Karpas-422 (cell line): Measurements from ENCODE around the gene BATF2. TPM values are rescaled to one million over a fixed set of nuclear protein-coding genes. Genes with fewer than 3 reads are reported as not detected.

ENCODE experiments used
- DNase-seq: peaks from one replicate; pipeline ENCODE4 v3.0.0-alpha.2; 2015
- H2AFZ ChIP-seq: fragments of 200-600 bp; sonication (generic); 2 replicates; pipeline ENCODE4 v1.6.1; 2014; ENCODE audit warnings: antibody characterized with exemption, low read length, mixed read lengths
- H3K27ac ChIP-seq: fragments of 200-600 bp; sonication (generic); 2 replicates; pipeline ENCODE4 v1.5.1; 2014; ENCODE audit warnings: mild to moderate bottlenecking, low read length, moderate library complexity
- H3K27me3 ChIP-seq: fragments of 200-600 bp; sonication (generic); 2 replicates; pipeline ENCODE4 v1.6.1; 2014; ENCODE audit warnings: low read length, mixed read lengths
- H3K36me3 ChIP-seq: fragments of 200-600 bp; sonication (generic); 2 replicates; pipeline ENCODE4 v1.6.1; 2014; ENCODE audit warnings: low read length, mixed read lengths; ENCODE audit not compliant: insufficient read depth
- H3K4me1 ChIP-seq: fragments of 200-600 bp; sonication (generic); 2 replicates; pipeline ENCODE4 v1.6.1; 2014; ENCODE audit warnings: mild to moderate bottlenecking, low read length, mixed read lengths
- H3K4me2 ChIP-seq: fragments of 200-600 bp; sonication (generic); 2 replicates; pipeline ENCODE4 v1.6.1; 2014; ENCODE audit warnings: low read length, low read depth, mild to moderate bottlenecking; ENCODE audit not compliant: poor library complexity, severe bottlenecking
- H3K4me3 ChIP-seq: fragments of 200-600 bp; sonication (generic); 2 replicates; pipeline ENCODE4 v1.5.1; 2014; ENCODE audit warnings: mild to moderate bottlenecking, antibody characterized with exemption, low read length, mixed read lengths
- H3K79me2 ChIP-seq: fragments of 200-600 bp; sonication (generic); 2 replicates; pipeline ENCODE4 v1.6.1; 2014; ENCODE audit warnings: mild to moderate bottlenecking, low read length, mixed read lengths
- H3K9ac ChIP-seq: fragments of 200-600 bp; sonication (generic); 2 replicates; pipeline ENCODE4 v1.6.0; 2014; ENCODE audit warnings: low read length
- H3K9me2 ChIP-seq: fragments of 200-600 bp; sonication (generic), shearing (Covaris generic); replicated peaks from 2 replicates; pipeline ENCODE4 v1.6.0; 2014; ENCODE audit warnings: mild to moderate bottlenecking, low read length, moderate library complexity; ENCODE audit not compliant: insufficient read depth
- H3K9me3 ChIP-seq: fragments of 300-700, 200-600 bp; sonication (generic); 2 replicates; pipeline ENCODE4 v1.6.1; 2014; ENCODE audit warnings: low read length, mixed read lengths
- H4K20me1 ChIP-seq: fragments of 200-600 bp; sonication (generic); 2 replicates; pipeline ENCODE4 v1.6.1; 2014; ENCODE audit warnings: mild to moderate bottlenecking, antibody characterized with exemption, low read length, low read depth; ENCODE audit not compliant: insufficient read depth
- total RNA-seq: library from RNA; depleted of rRNA; stranded (reverse); fragments of >200 nt; shearing (Covaris generic); gene quantifications from 2 replicates; pipeline ENCODE4 v1.2.3, GENCODE V29; 2014; ENCODE audit warnings: low replicate concordance; rRNA removed

BATF2 gene, protein sequence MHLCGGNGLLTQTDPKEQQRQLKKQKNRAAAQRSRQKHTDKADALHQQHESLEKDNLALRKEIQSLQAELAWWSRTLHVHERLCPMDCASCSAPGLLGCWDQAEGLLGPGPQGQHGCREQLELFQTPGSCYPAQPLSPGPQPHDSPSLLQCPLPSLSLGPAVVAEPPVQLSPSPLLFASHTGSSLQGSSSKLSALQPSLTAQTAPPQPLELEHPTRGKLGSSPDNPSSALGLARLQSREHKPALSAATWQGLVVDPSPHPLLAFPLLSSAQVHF
- total RNA-seq: 0.18 and 1.1 TPM in 2 replicates

DNA sequence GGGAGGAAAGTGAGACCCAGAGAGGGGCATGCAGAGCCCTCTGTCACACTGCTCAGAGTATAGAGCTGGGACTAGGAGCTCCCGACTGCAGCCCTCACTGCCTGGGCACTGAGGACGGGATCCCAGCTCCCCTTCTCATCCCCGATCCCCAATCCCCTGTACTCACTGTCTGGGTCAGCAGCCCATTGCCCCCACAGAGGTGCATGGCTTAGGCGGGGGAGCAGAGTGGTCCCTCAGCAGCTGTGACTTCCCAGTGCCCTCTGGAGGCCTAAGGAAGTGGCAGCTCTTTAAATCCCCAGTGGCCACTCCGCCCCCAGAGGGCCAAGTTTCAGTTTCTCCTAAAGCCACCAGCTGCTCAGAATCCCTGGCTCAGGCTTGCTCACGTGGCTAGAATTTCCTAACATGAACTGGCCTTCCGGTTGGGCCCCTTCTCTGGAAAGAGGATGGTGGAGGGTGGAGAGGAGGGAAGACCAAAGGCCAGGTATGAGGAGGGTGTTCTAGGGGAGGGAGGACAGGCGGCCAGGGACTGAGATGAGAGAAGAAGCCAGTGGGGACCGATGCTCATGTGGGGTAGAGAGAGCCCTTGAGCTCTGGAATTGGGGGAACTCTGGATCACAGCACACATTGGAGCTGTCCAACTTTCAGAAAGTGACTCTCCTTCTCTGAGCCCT is at the start of gene BATF2:
BATF2 (minus strand) TSS at position 262 of the 671 bp plus-strand sequence; CDS start at position 205, 57 bp downstream.
- DNase-seq: peak; percentile 60
- Histone ChIP-seq H3K9ac (peak within 1 kb of the TSS; percentile 22), H3K9me3 (no peaks in the 10 kb centered on the region), H3K4me3 (peak within 1 kb of the TSS; percentile 25), H3K4me1 (peaks cover 20% of the 10 kb centered on the region), H3K4me2 (peak within 1 kb of the TSS; percentile 30), H3K27ac (no peak within 1 kb of the TSS), H3K9me2 (no peaks in the 10 kb centered on the region), H3K79me2 (no peaks in the 10 kb centered on the region), H4K20me1 (no peaks in the 10 kb centered on the region), H3K36me3 (no peaks in the 10 kb centered on the region), H3K27me3 (no peaks in the 10 kb centered on the region), H2AFZ (no peak within 1 kb of the TSS)

DNA sequence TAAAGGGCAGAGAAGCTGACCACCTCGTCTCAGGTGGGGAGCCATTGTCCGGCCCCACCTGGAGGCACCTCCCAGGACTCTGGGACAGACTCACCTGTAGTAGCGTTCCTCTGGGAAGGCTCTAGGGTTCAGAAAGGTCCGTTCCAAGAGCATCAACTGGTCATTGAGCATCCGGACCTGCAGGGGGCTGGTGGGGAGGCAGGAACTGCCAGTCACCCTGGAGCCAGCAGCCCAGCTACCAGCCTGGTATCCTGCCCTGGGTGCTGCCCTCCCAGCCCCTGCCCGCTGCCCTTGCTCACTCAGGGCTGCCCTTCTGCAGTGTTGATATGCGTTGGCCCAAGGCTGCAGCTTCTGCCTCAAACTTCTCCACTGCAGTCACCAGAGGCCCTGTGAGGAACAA is 49.0 kb upstream of the BATF2 start:
- Histone ChIP-seq H4K20me1 (no peaks in the 10 kb centered on the region), H3K9me3 (no peaks in the 10 kb centered on the region), H3K27me3 (no peaks in the 10 kb centered on the region), H3K36me3 (0 out of 2 replicates have a peak, but pooled peaks cover 3% of the 10 kb centered on the region), H3K4me2 (no peak overlapping the region), H2AFZ (no peak overlapping the region), H3K9me2 (no peaks in the 10 kb centered on the region), H3K27ac (no peak overlapping the region), H3K9ac (no peak overlapping the region), H3K4me1 (peaks cover 10% of the 10 kb centered on the region), H3K4me3 (no peak overlapping the region), H3K79me2 (peaks cover 12% of the 10 kb centered on the region)
- DNase-seq: no peak

DNA sequence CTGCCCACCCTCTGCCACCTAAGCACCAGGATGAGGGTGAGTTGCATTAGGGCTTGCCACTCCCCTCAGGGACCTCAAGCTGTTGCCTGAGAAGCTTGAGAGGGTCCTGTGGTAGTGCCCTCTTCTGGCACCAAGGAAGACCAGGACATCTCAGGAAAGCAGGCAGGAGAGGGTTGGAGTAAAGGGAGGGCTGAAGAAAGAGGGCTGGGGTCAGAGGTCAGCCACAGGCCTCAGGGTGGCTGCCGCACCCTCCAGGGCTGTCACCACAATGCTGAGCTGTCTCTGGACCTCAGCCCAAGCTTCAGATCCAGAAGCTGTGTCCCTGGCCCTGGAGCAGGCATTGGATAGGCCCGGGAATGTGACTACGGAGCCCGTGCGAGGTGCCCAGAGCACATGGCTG is 48.3 kb upstream of the BATF2 start:
- no peak overlapping the region for H2AFZ ChIP-seq

DNA sequence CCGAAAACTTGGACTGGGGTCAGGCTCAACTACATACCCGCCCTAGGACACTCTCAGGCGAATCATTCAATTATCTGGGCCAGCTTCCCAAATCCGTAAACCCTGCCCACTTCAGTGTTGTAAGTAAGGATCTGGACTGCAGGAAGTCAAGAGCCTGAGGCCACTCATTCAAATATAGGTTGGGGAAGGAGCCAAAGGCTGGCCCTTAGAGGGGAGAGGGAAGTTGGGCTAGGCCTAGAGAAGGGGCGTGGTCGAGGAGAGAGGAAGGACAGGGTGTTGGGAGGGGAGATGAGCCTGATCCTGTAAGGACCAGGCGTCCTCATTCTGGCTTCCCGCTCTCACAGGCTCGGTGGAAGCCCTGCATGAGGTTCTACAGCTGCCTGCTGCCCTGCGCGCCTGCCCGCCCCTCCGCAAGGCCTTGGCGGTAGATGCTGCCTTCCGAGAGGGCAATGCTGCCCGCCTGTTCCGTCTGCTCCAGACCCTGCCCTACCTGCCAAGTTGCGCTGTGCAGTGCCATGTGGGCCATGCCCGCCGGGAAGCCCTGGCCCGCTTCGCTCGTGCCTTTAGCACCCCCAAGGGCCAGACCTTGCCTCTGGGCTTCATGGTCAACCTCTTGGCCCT is 47.2 kb upstream of the BATF2 start:
- Histone ChIP-seq H2AFZ (no peak overlapping the region), H4K20me1 (no peaks in the 10 kb centered on the region), H3K4me2 (no peak overlapping the region), H3K9ac (no peak overlapping the region), H3K4me1 (peaks cover 16% of the 10 kb centered on the region), H3K27ac (no peak overlapping the region), H3K9me2 (no peaks in the 10 kb centered on the region), H3K4me3 (no peak overlapping the region), H3K9me3 (no peaks in the 10 kb centered on the region), H3K79me2 (peaks cover 12% of the 10 kb centered on the region), H3K27me3 (no peaks in the 10 kb centered on the region), H3K36me3 (0 out of 2 replicates have a peak, but pooled peaks cover 3% of the 10 kb centered on the region)
- DNase-seq: no peak

More for the DNA sequence above, 48.3 kb upstream of the BATF2 start:
- Histone ChIP-seq H3K9me3 (no peaks in the 10 kb centered on the region), H3K4me2 (no peak overlapping the region), H4K20me1 (no peaks in the 10 kb centered on the region), H3K79me2 (peaks cover 12% of the 10 kb centered on the region), H3K4me3 (no peak overlapping the region), H3K36me3 (0 out of 2 replicates have a peak, but pooled peaks cover 3% of the 10 kb centered on the region), H3K27me3 (no peaks in the 10 kb centered on the region), H3K4me1 (peaks cover 15% of the 10 kb centered on the region), H3K9me2 (no peaks in the 10 kb centered on the region), H3K9ac (no peak overlapping the region), H3K27ac (no peak overlapping the region)
- DNase-seq: no peak

DNA sequence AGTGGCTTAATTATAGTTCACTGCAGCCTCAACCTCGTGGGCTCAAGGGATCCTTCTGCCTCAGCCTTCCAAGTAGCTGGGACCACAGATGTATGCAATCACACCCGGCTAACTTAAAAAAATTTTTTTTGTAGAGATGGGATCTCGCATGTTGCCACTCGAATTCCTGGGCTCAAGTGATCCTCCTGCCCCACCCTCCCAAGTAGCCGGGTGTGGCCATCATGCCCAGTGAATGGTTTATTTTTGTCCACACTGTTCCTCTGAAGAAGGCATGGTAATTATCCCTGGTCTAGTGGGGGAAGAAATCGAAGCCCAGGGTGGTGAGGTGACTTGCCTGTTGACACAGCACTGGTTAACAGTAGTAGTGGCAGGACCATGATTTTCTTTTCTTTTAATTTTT is 46.1 kb upstream of the BATF2 start:
- Histone ChIP-seq H3K9ac (no peak overlapping the region), H3K9me3 (no peaks in the 10 kb centered on the region), H3K79me2 (peaks cover 12% of the 10 kb centered on the region), H3K4me2 (peak overlapping the region; percentile 85), H3K9me2 (no peaks in the 10 kb centered on the region), H3K27me3 (no peaks in the 10 kb centered on the region), H2AFZ (no peak overlapping the region), H4K20me1 (no peaks in the 10 kb centered on the region), H3K4me3 (no peak overlapping the region), H3K36me3 (0 out of 2 replicates have a peak, but pooled peaks cover 3% of the 10 kb centered on the region), H3K4me1 (peaks cover 16% of the 10 kb centered on the region), H3K27ac (no peak overlapping the region)
- no peak for DNase-seq

DNA sequence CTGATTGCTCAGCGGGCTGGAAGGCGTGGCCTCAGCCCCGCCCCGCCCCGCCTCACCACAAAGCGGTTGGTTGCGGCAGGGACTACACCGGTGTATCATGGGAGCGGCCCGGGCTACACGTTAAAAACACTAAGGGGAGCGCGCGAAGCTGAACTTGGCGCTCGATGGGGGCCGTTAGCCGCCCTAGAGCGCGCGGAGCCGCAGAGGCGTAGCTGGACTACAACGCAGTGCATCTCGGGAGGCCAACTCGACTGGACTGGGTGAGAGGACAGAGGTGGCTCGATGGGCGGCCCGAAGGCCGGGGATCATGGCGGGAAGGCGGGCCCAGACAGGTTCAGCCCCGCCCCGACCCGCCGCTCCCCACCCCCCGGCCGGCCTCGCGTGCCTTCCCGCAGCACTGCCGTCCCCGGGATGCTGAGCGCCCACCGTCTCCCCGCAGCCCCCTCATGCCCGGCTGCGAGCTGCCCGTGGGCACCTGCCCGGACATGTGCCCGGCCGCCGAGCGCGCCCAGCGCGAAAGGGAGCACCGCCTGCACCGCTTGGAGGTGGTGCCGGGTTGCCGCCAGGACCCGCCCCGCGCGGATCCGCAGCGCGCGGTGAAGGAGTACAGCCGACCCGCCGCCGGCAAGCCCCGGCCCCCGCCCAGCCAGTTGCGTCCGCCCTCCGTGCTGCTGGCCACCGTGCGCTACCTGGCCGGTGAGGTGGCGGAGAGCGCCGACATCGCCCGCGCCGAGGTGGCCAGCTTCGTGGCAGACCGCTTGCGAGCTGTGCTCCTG is 44.3 kb upstream of the BATF2 start, which contains the start of gene SAC3D1:
SAC3D1 (plus strand) TSS at position 364 of the 776 bp plus-strand sequence; CDS start at position 447, 83 bp downstream.
- Histone ChIP-seq H4K20me1 (no peaks in the 10 kb centered on the region), H3K79me2 (peaks cover 12% of the 10 kb centered on the region), H3K9me2 (no peaks in the 10 kb centered on the region), H3K27me3 (no peaks in the 10 kb centered on the region), H3K9ac (peak within 1 kb of the TSS; percentile 90), H2AFZ (peak within 1 kb of the TSS; percentile 91), H3K4me1 (peaks cover 16% of the 10 kb centered on the region), H3K9me3 (no peaks in the 10 kb centered on the region), H3K36me3 (0 out of 2 replicates have a peak, but pooled peaks cover 3% of the 10 kb centered on the region), H3K4me3 (peak within 1 kb of the TSS; percentile 99), H3K27ac (peak within 1 kb of the TSS; percentile 81), H3K4me2 (peak within 1 kb of the TSS; percentile 85)
- DNase-seq: peak; percentile 98

DNA sequence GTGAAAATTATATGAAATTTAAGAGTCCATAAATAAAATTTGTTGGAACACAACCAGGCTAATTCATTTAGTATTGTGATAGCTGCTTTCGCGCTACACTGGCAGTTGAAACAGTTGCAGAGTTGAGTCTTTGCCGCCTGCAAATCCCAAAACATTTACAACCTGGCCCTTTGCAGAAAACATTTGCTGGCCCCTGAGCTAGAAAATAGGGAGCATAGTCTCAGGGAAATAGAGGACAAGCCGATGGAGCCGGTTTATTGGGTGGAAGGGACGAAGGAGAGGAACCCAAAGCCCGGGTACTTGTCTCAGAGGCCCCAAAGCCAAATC is 43.7 kb upstream of the BATF2 start:
- H3K9me2 ChIP-seq: no peaks in the 10 kb centered on the region
- peaks cover 12% of the 10 kb centered on the region for H3K79me2 ChIP-seq
- peak overlapping the region; percentile 91 for H2AFZ ChIP-seq
- H3K27ac ChIP-seq: peak overlapping the region; percentile 81
- no peaks in the 10 kb centered on the region for H3K27me3 ChIP-seq
- peak overlapping the region; percentile 99 for H3K4me3 ChIP-seq
- DNase-seq: no peak
- H3K4me1 ChIP-seq: peaks cover 16% of the 10 kb centered on the region
- no peaks in the 10 kb centered on the region for H3K9me3 ChIP-seq
- no peaks in the 10 kb centered on the region for H4K20me1 ChIP-seq
- H3K36me3 ChIP-seq: 0 out of 2 replicates have a peak, but pooled peaks cover 3% of the 10 kb centered on the region
- H3K4me2 ChIP-seq: peak overlapping the region; percentile 85
- H3K9ac ChIP-seq: peak overlapping the region; percentile 90
